Measurements from ENCODE around the gene FPR2.

Gene FPR2

DNA sequence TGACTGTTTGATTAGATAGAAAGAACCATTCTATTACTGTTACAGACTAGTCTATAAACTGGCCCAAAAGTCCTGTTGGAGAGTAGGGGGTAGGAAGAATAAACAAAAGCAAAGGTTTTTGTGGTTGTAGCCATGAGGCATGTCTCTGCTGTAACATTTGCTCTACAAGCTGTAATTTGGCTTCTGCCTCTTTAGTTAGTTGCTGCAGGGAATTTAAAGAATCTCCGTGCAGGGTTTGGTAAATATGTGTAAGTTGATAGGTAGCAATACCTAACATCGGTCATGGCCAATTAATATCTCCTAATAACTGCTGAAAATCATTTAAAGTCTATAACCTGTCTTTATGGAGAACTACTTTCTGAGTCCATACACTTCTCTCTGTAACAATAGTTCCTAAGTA, 46.9 kb downstream of the FPR2 start:
- no peak for DNase-seq

DNA sequence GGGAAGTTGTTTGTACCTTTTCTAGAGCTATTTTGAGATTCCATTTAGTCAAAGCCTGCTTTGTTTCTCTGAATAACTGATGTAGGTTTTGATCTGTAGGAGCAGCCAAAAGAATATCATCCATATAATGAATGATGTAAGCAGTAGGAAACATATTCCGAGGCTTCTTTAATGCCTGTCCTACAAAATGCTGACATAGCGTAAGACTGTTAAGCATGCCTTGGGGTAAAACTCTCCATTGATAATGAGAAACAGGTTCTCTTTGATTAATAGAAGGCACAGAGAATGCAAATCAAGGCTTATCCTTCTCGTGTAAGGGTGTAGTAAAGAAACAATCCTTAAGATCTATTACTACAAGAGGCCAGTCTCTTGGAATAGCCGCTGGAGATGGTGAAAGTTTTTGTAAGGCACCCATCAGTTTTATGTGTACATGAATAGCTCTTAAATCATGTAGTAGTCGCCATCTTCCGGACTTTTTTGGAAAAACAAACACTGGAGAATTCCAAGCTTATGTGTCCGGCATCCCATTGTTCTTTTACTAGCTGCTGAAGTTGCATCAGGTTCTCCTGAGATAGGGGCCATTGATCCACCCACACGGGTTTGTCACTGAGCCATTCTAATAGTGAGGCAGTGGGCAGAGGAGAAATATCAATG, 47.5 kb downstream of the FPR2 start:
- DNase-seq = no peak

DNA sequence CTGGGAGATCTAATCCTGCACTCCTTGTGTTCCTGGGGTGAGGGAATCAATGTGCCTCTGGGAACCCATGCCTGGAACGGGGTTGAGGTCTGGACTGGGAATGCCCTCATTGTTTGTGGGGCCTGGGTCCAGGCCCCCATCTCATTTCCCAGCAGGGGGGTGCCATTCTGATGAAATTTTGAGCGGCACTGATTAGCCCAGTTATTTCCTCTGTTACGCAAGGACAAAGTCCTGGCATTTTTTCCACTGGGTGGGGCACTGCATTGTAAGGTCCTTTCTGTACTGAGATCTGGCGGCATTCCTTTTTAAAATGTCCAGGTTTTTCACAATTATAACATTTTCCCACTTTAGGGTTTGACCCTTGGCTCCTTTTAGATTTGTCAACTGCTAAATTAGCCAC, 48.8 kb downstream of the FPR2 start:
- no peak for DNase-seq

DNA sequence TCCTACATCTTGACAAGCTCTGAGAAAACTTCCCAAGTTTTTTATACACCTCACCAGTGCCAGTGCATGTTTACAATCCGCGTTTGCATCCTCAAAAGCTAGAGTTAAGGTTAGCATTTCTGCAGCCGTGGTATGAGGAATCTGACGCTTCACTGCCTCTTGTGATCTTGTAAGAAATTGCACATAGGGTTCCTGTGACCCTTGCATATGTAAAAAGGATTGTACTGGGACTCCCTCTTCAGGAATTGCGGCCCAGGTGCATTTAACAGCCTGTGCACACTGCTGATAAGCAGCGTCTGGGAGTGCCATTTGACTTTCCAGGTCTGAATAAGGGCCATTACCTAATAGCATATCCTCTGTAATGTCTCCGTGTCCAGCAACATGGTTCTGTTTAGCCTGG, 49.2 kb downstream of the FPR2 start:
- no peak for DNase-seq

DNA sequence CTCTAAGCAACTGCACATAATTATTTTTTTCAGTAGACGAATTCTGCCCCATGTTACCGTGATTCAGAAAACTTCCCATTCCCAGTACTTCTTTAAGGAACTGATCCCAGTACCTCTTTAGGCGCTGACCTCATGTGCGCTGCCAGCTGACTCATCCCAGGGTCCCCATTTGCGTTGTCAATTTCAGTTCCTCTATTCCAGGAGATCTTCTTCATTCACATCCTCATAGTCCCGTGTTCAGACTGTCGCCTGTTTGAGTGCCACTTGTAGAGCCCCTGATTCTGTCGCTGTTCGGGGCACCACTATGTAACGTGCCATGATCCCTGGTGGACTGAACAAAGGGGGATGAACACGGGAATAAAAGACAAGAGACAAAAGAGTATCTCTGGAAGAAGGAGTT, 50.4 kb downstream of the FPR2 start:
- no peak for DNase-seq

DNA sequence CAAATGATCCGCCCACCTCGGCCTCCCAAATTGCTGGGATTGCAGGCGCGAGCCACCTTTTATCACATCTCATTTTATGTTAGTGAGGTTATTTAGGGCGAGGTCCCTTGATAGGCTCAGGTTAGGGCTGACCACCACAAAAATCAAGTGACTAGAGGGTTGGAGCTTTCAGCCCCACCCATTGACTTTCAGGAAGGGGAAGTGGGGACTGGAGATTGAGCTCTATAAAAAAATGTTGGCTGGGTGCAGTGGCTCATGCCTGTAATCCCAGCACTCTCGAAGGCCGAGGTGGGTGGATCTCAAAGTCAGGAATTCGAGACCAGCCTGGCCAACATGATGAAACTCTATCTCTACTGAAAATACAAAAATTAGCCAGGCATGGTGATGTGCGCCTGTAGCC, 54.1 kb downstream of the FPR2 start:
- DNase-seq = no peak

DNA sequence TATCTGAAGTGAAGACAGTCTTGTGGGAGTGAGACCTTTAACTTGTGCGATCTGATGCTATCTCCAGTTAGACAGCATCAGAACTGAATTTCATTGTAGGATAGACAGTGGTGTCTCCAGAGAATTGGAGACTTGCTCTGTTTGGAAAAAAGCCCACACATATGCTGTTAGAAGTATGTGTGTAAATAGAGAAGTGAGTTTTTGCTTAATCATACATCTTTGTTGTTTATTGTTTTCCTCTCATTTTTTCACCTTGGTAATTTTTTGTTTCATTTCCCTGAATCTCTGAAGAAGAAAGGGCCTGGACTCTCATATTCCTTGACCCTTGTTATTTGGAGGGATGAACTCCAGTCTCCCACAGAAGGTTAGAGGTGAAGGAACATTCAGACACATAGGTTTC, 55.7 kb downstream of the FPR2 start:
- DNase-seq = no peak

DNA sequence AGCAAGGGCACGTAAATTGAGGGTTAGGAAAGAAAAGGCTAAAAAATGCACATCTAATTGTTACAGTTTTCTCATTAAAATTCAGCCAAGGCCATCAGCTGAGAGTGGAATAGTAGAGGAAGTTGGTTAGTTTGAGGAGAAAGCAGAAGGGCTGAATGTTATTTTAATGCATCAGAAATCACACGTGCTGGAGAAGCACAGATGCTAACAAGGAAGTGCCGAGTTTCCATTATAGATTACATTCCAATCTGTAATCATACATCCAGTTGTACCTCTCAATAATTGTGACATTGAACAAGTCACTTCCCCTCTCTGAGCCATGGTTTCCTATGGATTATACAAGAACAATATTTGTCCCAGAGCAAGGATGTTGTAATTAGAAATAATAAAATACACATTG, 59.0 kb downstream of the FPR2 start:
- no peak for DNase-seq

Data from NCI-H1092 (cell line).